Tibial nerve (tissue), 4 donors: ENCODE data around the gene NEK4. TPM values are rescaled to one million over a fixed set of nuclear protein-coding genes. Genes with fewer than 3 reads are reported as not detected.

Experiments used
- DNase-seq, 2 donors: peaks; one replicate each; pipeline ENCODE4 v3.0.0-alpha.2; 2019; ENCODE audit warnings: low spot score in 2 of 2
- H3K27ac ChIP-seq, 4 donors: fragments of 200-600 bp; sonication (generic) in 3 of 4; one replicate each; pipeline ENCODE4 v1.5.1; 2017 to 2019; ENCODE audit warnings: mild to moderate bottlenecking in 1 of 4
- H3K27me3 ChIP-seq, 2 donors: fragments of 200-600 bp; sonication (generic) in 1 of 2; one replicate each; pipeline versions ENCODE4 v1.5.1 to v1.6.0; 2017 to 2019
- H3K36me3 ChIP-seq, 3 donors: fragments of 200-600 bp; sonication (generic); one replicate each; pipeline ENCODE4 v1.5.1; 2018 to 2019
- H3K4me1 ChIP-seq, 4 donors: fragments of 200-600 bp; sonication (generic) in 3 of 4; one replicate each; pipeline ENCODE4 v1.5.1; 2017 to 2019
- H3K4me3 ChIP-seq, 4 donors: fragments of 200-600 bp; sonication (generic) in 3 of 4; one replicate each; pipeline ENCODE4 v1.5.1; 2017 to 2019; ENCODE audit warnings: mild to moderate bottlenecking in 1 of 4, moderate library complexity in 1 of 4
- H3K9me3 ChIP-seq, 4 donors: fragments of 200-600 bp; sonication (generic) in 3 of 4; one replicate each; pipeline ENCODE4 v1.5.1; 2017 to 2019
- EP300 ChIP-seq, 2 donors: sonication (generic); formaldehyde crosslinking; IDR thresholded peaks; one replicate each; pipeline ENCODE4 v1.6.1; 2017; ENCODE audit warnings: antibody characterized with exemption in 2 of 2, mild to moderate bottlenecking in 1 of 2
- POLR2A ChIP-seq, 2 donors: fragments of 450-650 bp; IDR thresholded peaks; one replicate each; pipeline ENCODE4 v1.6.1; 2017; ENCODE audit warnings: antibody characterized with exemption in 2 of 2, mild to moderate bottlenecking in 2 of 2, moderate library complexity in 2 of 2
- WGBS, 2 donors: methylation state at CpG; one replicate each; pipeline ENCODE4 v1.1.5; 2018; 5-methylcytosine and 5-hydroxymethylcytosine counted together
- total RNA-seq, 4 donors: library from RNA; depleted of rRNA; stranded (reverse); fragments of >200 nt; gene quantifications; one replicate each; pipeline ENCODE4 v1.1.0, GENCODE V29; 2016
- TF ChIP-seq, protein P1 (sequence below), 5 experiments: fragments of 200-600 bp in 3 of 5; fragments of 450-650 bp in 2 of 5; sonication (generic) in 3 of 5; IDR thresholded peaks; one replicate each; pipeline ENCODE4 v1.5.1; 2016 to 2019; ENCODE audit warnings: antibody characterized with exemption in 5 of 5, mild to moderate bottlenecking in 3 of 5, moderate library complexity in 2 of 5

Gene NEK4
- total RNA-seq, 4 donors from 2014 or later = 19.2 to 26.7 (median 20.5) TPM

DNA sequence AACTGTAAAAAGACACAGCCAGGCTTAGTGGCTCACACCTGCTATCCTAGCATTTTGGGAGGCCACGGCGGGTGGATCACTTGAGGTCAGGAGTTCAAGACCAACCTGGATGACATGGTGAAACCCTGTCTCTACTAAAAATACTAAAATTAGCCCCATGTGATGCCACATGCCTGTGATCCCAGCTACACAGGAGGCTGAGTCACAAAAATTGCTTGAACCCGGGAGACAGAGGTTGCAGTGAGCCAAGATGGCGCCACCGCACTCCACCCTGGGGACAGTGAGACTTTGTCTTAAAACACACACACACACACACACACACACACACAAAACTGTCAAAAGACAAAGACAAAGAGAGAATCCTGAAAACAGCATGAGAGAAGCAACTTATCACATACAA, 46.8 kb downstream of the NEK4 start:
- Histone ChIP-seq H3K36me3 (peaks cover 0 to 74% (median 0%) of the 10 kb centered on the region in 3 donors), H3K27me3 (no peaks in the 10 kb centered on the region), H3K4me3 (no peak overlapping the region), H3K4me1 (no peaks in the 10 kb centered on the region), H3K9me3 (peaks cover 0 to 17% (median 3%) of the 10 kb centered on the region in 4 donors), H3K27ac (no peak overlapping the region)
- no peak for TF ChIP-seq POLR2A (IDR thresholded peaks at IDR 0.05)
- TF ChIP-seq, protein P1, sequence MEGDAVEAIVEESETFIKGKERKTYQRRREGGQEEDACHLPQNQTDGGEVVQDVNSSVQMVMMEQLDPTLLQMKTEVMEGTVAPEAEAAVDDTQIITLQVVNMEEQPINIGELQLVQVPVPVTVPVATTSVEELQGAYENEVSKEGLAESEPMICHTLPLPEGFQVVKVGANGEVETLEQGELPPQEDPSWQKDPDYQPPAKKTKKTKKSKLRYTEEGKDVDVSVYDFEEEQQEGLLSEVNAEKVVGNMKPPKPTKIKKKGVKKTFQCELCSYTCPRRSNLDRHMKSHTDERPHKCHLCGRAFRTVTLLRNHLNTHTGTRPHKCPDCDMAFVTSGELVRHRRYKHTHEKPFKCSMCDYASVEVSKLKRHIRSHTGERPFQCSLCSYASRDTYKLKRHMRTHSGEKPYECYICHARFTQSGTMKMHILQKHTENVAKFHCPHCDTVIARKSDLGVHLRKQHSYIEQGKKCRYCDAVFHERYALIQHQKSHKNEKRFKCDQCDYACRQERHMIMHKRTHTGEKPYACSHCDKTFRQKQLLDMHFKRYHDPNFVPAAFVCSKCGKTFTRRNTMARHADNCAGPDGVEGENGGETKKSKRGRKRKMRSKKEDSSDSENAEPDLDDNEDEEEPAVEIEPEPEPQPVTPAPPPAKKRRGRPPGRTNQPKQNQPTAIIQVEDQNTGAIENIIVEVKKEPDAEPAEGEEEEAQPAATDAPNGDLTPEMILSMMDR (IDR thresholded peaks at IDR 0.05) = no peak
- TF ChIP-seq EP300 (IDR thresholded peaks at IDR 0.05) = no peak
- no peak for DNase-seq
- 93% methylated on average over 5 of the region's 5 CpGs for WGBS, 2 donors

- peaks cover 0 to 12% (median 3%) of the 10 kb centered on the region in 4 donors for H3K9me3 ChIP-seq
- no peak overlapping the region for H3K4me3 ChIP-seq
- 93 to 95% methylated on average over 7 of the region's 7 CpGs for WGBS, 2 donors
- no peaks in the 10 kb centered on the region for H3K4me1 ChIP-seq
- H3K36me3 ChIP-seq = peaks cover 0 to 66% (median 0%) of the 10 kb centered on the region in 3 donors
- TF ChIP-seq POLR2A (IDR thresholded peaks at IDR 0.05) (no peak), EP300 (IDR thresholded peaks at IDR 0.05) (no peak)
- TF ChIP-seq, protein P1 (IDR thresholded peaks at IDR 0.05) = no peak
- no peak overlapping the region for H3K27ac ChIP-seq
- no peaks in the 10 kb centered on the region for H3K27me3 ChIP-seq
- no peak for DNase-seq
Observed at GRCh38 chr3:52722491-52722890, 48.2 kb downstream of the NEK4 start.

- WGBS, 2 donors = 100% methylated on average over 1 of the region's 1 CpG
- no peak overlapping the region for H3K4me3 ChIP-seq
- TF ChIP-seq EP300 (IDR thresholded peaks at IDR 0.05) = no peak
- TF ChIP-seq, protein P1 (IDR thresholded peaks at IDR 0.05) = no peak
- no peak for TF ChIP-seq POLR2A (IDR thresholded peaks at IDR 0.05)
Observed at GRCh38 chr3:52721730-52722008, 49.1 kb downstream of the NEK4 start.

DNA sequence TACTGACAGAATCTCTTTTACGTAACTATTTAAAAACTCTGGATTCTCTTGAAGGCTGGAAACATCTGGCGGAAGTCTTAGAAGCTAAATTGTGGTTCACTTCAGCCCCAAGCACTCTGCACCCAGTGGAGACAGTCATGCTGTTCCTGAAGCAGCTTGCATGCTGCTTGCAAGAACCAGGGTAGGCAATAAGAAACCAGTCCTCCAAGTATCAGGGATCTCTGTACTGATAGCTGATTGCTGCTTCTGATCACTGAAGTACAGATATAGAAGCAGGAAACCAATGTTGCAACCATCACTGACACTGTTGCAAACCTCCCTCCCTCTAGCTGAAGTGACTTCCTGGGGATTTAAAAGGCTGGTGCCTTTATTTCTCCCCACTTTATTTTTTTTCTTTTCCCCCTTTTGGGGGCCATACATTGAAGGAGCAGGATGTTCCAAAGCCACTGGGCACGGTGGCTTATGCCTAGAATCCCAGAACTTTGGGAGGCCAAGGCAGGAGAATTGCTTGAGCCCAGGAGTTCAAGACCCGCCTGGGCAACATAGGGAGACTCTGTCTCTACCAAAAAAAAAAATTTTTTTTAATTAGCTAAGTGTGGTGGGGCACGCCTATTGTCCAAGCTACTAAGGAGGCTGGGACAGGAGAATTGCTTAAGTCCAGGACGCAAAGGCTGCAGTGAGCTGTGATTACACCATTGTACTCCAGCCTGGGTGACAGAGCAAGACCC, 49.6 kb downstream of the NEK4 start:
- H3K27me3 ChIP-seq = no peaks in the 10 kb centered on the region
- DNase-seq = no peak
- peaks cover 0 to 61% (median 0%) of the 10 kb centered on the region in 3 donors for H3K36me3 ChIP-seq
- H3K9me3 ChIP-seq = peaks cover 0 to 12% (median 3%) of the 10 kb centered on the region in 4 donors
- no peaks in the 10 kb centered on the region for H3K4me1 ChIP-seq
- 80 to 84% methylated on average over 6 of the region's 6 CpGs for WGBS, 2 donors
- no peak overlapping the region for H3K27ac ChIP-seq
- TF ChIP-seq, protein P1 (IDR thresholded peaks at IDR 0.05) = no peak
- TF ChIP-seq POLR2A (IDR thresholded peaks at IDR 0.05) = no peak
- no peak for TF ChIP-seq EP300 (IDR thresholded peaks at IDR 0.05)
- H3K4me3 ChIP-seq = no peak overlapping the region

More at GRCh38 chr3:52721730-52722008, 49.1 kb downstream of the NEK4 start:
- Histone ChIP-seq H3K27me3 (no peaks in the 10 kb centered on the region), H3K36me3 (peaks cover 0 to 63% (median 0%) of the 10 kb centered on the region in 3 donors), H3K4me1 (no peaks in the 10 kb centered on the region), H3K9me3 (peaks cover 0 to 12% (median 3%) of the 10 kb centered on the region in 4 donors), H3K27ac (no peak overlapping the region)
- no peak for DNase-seq

- Histone ChIP-seq H3K27me3 (no peaks in the 10 kb centered on the region), H3K4me1 (peaks cover 0 to 6% (median 0%) of the 10 kb centered on the region in 4 donors), H3K27ac (no peak overlapping the region), H3K4me3 (no peak overlapping the region), H3K9me3 (peaks cover 0 to 12% (median 3%) of the 10 kb centered on the region in 4 donors), H3K36me3 (peaks cover 0 to 65% (median 0%) of the 10 kb centered on the region in 3 donors)
- no peak for TF ChIP-seq POLR2A (IDR thresholded peaks at IDR 0.05)
- TF ChIP-seq, protein P1 (IDR thresholded peaks at IDR 0.05) = no peak
- no peak for TF ChIP-seq EP300 (IDR thresholded peaks at IDR 0.05)
- no peak for DNase-seq
Observed at GRCh38 chr3:52719618-52720017, 51.1 kb downstream of the NEK4 start.
